ENCODE data around the gene POU3F1. TPM values are rescaled to one million over a fixed set of nuclear protein-coding genes. Genes with fewer than 3 reads are reported as not detected.
A peak's percentile ranks its signal among the peaks of the same experiment; 100 is the strongest.

The POU3F1 gene
- total RNA-seq, 1 donor from 2014 or later, result under 0.01 TPM

DNA sequence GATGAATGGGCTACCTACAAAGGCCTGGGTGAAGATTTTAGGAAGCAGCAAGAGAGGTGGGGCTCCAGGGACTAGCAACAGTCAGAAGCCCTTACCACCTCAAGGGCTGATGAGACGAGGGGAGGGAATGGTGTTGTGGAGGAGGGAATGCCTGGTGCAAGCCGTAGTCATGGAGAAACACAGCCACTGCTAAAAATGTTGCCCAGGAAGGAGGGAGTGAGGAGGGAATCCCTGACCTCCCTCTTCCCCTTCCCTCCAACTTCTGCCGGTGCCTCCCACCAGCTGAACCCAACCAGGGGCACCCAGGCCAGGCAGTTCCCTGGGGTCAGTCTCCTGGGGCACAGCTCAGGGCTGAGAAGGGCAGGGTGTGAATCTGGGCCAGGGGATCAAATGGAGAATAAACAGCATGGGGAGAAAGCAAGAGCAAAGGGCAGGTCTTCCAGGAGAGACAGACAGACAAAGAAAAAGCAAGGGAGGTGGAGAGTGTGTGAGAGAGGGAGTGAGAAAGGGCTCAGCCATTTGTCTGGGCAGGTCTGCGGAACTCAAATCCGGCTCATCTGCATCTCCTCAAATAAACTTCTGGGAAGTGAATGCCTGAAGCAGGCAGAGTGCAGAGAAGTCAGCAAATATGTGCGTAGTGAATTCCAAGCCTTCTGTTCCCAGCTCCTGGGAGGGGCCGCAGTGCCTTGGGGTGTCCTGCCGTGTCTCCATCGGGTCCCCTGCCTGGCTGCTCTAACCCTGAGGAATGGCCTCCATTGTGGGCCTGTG lies 27.1 kb upstream of the POU3F1 start:
- DNase-seq (ENCODE audit: low read depth in 2 of 2), result no peak

DNA sequence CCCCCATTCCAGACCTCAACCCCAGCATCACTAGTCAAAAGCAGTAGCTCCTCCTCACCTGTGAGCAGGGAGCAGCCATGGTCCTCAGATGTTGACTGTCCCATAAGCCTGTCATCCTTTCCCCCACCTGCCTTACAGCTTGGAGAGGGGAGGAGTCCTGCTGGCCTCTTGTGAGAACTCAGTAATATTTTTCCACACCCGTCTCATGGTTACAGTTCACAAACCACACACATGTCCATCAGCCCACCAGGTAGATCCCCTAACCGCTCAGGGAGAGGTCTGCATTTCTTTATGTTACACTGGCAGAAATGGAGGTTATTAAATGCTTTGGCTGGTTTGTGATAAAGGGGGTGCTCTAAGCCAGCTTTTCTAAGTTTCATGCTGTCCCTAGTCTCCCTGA lies 26.3 kb upstream of the POU3F1 start:
- DNase-seq (ENCODE audit: low read depth in 2 of 2), result no peak

- peak in 1 of 2 donors; percentile 33 for DNase-seq (ENCODE audit: low read depth in 2 of 2)
These were observed 25.0 kb upstream of the POU3F1 start for GRCh38 chr1:38071312-38072256.

GRCh38 chr1:38068980-38069340 lies 22.4 kb upstream of the POU3F1 start:
- no peak for DNase-seq (ENCODE audit: low read depth in 2 of 2)

DNA sequence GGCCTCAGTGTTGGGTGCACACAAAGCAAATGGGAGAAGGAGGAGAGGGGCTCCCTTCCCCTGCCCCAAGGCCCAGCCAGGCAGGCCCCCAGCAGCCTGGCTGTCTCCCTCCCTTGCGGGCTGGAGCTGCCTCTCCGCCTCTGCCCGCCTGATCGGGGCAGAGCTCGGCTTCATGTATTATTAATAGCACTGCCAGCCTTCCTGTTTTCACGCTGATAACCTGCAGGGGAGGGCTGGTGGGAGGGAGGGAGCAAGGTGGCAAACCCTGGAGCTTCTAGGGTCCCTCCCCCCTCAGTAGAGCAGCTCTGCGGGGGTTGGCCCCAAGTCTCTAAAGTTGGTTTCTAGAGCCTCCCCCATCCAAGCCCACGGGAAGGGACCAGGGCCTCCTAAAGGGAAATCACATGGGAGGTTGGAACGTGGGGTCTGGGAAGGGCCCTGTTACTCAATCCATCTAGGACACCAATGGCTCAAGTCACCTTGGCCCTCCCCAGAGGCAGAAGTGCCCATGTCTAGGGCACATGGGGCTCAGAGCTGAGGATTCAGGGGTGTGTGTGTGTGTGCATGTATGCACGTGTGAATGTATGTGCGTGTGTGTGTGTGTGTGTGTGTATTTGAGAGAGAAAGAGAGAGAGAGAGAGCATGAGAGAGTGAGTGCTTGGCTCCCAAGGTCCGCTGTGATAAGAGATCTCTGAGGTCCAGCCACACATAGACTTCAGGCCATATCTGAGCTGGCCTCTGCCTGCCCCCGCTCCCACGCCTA lies 21.8 kb upstream of the POU3F1 start:
- DNase-seq (ENCODE audit: low read depth in 2 of 2), result no peak

GRCh38 chr1:38064197-38064903 lies 17.8 kb upstream of the POU3F1 start:
- no peak for DNase-seq (ENCODE audit: low read depth in 2 of 2)

GRCh38 chr1:38063616-38064015 lies 17.0 kb upstream of the POU3F1 start:
- no peak for DNase-seq (ENCODE audit: low read depth in 2 of 2)

GRCh38 chr1:38062361-38063288 lies 16.0 kb upstream of the POU3F1 start:
- DNase-seq (ENCODE audit: low read depth in 2 of 2), result no peak

DNA sequence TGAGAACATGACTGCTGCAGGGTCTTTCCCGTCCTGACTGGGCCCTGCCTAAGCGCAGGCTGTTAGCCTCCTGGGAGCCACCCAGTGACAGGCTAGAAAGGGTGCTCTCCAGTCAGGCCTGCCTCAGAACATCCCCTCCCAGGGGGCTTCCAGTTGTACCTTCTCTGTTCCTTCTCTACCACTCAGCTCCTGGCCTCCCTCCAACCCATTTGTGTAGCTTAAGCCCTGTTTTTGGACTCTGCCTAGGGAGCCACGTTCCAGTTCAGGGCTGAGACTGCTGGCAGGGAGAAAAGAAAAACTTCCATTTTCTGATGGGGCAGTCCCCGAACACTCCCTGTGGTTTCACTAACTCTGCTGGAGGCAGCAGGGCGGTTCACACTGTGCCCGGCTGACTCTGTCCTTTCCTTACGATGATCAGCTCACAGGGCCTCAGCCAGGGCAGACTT lies 15.3 kb upstream of the POU3F1 start:
- DNase-seq (ENCODE audit: low read depth in 2 of 2), result no peak

GRCh38 chr1:38061290-38061689 lies 14.7 kb upstream of the POU3F1 start:
- no peak for DNase-seq (ENCODE audit: low read depth in 2 of 2)

DNA sequence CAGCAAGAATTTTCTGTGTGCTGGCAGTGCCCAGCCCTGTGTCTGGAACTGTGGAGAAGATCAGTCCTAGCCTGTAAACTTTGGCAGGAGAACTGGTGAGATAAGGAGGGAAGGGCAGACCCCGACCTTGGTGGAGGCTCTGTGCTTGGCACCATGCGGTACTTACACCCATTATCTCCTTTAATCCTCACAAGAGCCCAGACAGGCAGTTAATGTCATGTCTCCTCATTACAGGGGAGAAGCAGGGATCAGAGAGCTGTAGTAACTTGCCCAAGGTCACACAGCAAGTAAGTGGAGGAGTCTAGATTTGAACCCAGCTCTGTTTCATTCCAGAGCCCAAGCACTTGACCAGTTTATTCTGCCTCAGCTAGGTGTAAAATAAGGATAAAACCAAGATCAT lies 13.9 kb upstream of the POU3F1 start:
- DNase-seq (ENCODE audit: low read depth in 2 of 2), result no peak

DNA sequence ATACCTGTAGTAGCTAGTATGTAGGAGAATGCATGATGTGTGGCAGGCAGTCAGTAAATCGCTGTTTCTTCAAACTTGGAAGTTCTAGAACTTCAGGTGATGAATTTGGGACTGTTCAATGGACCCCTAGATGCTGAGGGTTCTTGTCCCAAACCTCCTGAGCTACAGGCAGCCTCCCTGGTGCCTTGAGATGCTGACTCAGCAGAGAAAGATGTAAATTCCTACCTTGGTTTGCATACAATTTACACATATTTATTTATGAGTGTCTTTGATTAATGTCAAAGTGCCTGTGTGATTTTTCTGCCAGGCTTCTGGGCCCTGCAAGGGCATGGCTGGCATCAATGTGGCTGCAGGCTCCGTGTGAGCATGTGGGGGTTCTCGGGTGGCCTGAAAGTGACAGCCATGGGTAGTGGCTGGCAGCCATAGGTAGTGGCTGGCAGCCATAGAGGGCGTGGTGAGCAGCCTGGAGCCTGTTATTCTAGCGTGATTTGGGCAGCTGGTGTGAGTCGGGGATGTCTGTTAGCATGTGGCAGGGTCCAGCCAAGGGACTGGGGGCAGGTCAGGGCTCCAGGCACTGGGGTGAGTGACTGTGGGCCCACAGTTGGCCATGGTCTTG lies 13.2 kb upstream of the POU3F1 start:
- no peak for DNase-seq (ENCODE audit: low read depth in 2 of 2)

DNA sequence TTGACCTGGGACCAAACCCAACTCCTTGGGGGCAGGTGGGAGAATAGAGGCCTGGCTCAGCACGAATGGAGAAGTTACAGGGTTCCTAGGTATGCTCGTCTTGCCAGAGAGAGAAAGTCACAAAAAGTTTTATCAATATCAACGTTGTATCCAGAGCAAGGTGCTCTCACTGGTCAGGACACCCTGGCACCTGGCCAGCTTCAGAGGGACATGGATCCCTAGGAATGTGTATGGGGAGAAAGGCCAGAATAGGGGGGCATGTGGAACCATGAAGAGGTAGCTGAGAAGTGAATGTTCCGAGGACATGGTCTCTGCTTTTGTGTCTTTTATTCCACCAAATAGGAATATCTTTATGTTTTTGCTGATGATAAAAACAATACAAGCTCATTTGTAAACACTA lies 9.4 kb upstream of the POU3F1 start:
- DNase-seq (ENCODE audit: low read depth in 2 of 2), result no peak

DNA sequence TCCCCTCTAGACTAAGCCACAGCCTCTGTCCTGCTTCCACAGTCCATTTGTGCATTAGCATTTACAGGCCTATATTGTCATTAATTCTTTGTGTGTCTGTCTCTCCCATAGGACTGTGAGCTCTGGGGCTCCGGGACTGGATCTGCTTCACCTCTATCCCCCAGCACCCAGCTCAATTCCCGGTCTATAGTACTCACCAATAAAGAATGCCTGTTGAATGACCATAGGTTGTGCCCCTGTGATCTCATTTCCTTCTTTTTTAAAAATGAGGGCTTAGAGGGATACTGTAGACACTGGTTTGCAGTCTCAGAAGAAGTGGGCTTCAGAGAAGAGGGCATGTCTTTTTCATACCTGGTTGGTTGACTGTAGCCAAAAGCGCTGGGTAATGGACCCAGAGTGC lies 8.8 kb upstream of the POU3F1 start:
- DNase-seq (ENCODE audit: low read depth in 2 of 2), result no peak

- no peak for DNase-seq (ENCODE audit: low read depth in 2 of 2)
These were observed 7.0 kb upstream of the POU3F1 start for GRCh38 chr1:38053416-38054091.

DNA sequence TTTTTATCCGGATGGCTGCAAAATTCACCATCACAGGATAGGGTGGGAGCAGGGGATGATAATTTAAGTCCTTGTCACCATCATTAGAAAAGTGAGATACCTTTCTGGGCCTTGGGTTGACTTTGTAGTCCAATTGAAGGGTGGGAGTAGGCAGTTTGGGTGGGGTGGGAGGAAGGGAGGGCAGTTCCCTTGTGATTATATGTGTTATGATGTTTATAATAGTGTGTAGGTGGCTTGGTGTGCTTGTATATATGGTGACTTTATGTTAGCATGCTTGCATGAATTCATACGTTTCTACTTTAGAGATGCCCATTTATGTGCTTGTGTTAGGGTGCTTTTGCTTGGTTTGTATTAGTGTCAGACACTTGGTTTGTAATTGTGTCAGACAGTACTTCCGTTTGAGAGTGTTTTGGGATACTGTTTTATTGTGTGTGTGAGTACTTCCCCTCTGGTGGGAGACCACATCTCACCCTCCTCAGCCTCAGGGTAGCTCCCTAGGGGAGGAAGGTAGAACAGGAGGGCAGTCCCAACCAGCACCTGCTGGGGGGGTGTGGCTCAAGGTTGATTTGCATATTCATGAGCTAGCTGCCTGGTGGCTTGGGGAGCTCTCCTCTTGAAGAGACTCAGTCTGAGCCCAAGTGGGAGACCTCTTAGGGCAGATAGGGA lies 6.3 kb upstream of the POU3F1 start:
- no peak for DNase-seq (ENCODE audit: low read depth in 2 of 2)

- no peak for DNase-seq (ENCODE audit: low read depth in 2 of 2)
These were observed 4.5 kb upstream of the POU3F1 start for GRCh38 chr1:38051079-38051543.

DNA sequence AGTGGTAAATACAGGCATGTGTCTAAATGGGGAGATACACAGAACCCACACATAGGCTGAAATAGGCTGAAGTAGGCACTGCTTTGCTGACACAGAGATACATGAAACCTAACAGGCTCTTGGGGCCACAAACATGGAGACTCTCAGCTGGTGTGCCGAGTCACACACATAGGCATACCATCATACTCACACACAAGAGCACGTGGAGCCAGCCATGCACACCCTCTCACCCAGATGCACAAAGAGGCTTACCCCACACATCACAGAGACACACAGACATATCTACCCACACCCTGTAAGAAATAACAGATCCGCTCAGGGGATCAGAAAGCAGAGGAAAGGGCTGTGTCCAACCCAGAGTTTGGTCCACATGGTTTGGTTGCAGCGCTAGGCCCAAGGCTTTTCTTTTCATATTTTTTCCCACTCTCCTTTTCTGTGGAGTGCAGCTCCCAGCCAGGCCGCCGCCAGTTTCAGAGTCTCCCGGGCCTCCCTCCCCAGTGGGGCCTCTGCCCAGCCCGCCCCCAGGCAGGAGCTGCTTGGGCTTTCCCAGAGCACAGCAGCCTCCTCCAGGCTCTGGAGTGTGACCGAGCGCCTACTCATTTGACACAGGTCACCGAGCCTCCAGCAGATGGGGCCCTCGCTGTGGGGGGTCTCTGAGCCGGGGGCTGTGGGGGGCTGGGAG lies 3.9 kb upstream of the POU3F1 start:
- no peak for DNase-seq (ENCODE audit: low read depth in 2 of 2)
